GM19240 (cell line): Measurements from ENCODE around the gene OAS2.

Experiments
- DNase-seq: peaks from one replicate; pipeline ENCODE4 v3.0.0; 2011; ENCODE audit warnings: low spot score; ENCODE audit not compliant: insufficient read length

OAS2 gene

GRCh38 chr12:112978163-112979040 is at the start of gene OAS2:
Gene OAS2, plus strand, starts transcription at chr12:112978519. Its CDS starts 90 bp downstream, at chr12:112978609.
- DNase-seq = peak; percentile 87

- no peak for DNase-seq
Measured at GRCh38 chr12:112928978-112929377, 49.3 kb upstream of the OAS2 start.

DNA sequence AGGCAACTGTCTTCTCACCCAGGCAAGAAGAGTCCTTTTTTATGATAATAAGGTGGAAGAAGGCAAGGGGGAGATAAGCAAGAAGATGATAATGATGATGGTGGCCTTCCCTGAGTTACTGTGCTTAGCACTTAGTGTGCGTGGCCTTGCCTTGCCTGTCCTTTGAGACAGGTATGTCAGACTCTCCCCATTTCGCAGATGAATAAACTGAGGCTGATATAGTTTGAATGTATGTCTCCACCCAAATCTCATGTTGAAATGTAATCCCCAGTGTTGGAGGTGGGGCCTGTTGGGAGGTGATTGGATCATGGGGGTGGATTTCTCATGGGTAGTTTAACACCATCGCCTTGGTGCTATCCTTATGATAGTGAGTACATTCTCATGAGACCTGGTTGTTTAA is 48.6 kb upstream of the OAS2 start:
- no peak for DNase-seq

DNA sequence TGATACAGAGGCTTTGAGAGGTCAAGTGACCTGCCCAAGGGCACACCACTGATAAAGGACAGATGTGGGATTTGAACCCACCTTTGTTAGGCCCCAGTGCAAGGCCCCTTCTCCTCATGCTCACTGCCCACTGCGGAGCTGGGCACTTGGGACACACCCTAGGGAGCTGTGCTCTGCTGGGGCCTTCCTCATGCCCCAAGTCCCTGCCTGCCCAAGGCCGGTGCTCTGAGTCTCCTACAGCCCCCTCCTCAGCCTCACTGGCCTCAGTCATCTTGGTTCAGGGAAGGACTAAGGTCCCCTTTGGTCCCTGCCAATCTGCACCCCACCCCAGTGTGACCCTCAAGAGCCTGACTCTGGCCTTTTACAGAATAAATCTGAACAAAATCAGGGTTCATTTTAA is 48.0 kb upstream of the OAS2 start:
- no peak for DNase-seq

GRCh38 chr12:112932485-112933128 is 45.7 kb upstream of the OAS2 start:
- DNase-seq = no peak

DNA sequence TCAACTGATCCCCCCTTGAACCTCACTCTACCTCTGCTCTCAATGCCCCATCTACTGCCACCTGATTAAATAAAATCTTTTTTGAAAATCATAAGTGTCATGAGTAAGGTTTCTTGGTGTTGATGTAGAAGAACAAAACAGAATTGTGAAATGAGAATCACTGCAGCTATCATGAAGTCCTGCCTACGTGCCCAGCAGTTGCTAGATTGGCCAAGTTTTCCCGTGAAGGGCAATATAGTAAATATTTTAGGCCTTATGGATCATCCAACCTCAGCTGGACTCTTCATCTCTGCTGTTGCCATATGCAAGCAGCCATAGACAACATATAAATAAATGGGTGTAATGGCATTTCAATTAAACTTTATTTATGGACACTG is 45.2 kb upstream of the OAS2 start:
- no peak for DNase-seq

- DNase-seq = no peak
Measured at GRCh38 chr12:112936264-112936663, 42.1 kb upstream of the OAS2 start.

- DNase-seq = no peak
Measured at GRCh38 chr12:112936927-112937326, 41.4 kb upstream of the OAS2 start.

GRCh38 chr12:112937741-112938719 is 40.3 kb upstream of the OAS2 start, which contains the start of gene OAS3:
Gene OAS3, plus strand, starts transcription at chr12:112938474. Its CDS starts 57 bp downstream, at chr12:112938531.
- DNase-seq = peak; percentile 28

GRCh38 chr12:112938751-112939150 is 39.6 kb upstream of the OAS2 start:
- DNase-seq = no peak

- peak; percentile 48 for DNase-seq
Measured at GRCh38 chr12:112939761-112940381, 38.4 kb upstream of the OAS2 start.

DNA sequence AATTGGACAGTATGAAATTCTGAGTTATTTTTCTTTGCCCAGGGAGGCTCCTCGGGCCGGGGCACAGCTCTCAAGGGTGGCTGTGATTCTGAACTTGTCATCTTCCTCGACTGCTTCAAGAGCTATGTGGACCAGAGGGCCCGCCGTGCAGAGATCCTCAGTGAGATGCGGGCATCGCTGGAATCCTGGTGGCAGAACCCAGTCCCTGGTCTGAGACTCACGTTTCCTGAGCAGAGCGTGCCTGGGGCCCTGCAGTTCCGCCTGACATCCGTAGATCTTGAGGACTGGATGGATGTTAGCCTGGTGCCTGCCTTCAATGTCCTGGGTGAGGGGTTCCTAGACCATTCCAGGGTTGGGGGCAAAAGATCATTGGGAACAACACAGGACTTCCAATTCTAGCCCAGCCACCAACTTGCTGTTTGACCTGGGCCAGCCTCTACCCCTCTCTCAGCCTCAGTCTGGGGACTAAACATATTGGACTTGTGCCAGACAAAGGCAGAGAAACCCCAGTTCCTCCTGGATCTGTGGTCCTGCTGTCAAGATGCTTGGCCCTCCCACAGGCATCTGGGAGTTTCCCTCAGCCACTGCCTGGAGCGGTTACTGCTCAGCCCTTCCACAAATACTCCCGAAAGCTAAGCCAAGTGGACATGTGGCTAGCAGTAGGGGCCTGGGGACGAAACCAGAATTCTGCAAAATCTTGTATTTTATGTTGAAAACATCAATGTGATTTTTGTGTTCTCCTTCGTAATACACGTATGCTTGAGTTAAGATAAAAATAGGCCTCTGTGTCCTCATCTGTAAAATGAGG is 36.6 kb upstream of the OAS2 start:
- DNase-seq = no peak

GRCh38 chr12:112942572-112942971 is 35.7 kb upstream of the OAS2 start:
- DNase-seq = no peak

GRCh38 chr12:112944024-112944690 is 34.2 kb upstream of the OAS2 start:
- DNase-seq = no peak

GRCh38 chr12:112945515-112945914 is 32.8 kb upstream of the OAS2 start:
- DNase-seq = no peak

GRCh38 chr12:112946236-112947000 is 31.9 kb upstream of the OAS2 start:
- DNase-seq = no peak

DNA sequence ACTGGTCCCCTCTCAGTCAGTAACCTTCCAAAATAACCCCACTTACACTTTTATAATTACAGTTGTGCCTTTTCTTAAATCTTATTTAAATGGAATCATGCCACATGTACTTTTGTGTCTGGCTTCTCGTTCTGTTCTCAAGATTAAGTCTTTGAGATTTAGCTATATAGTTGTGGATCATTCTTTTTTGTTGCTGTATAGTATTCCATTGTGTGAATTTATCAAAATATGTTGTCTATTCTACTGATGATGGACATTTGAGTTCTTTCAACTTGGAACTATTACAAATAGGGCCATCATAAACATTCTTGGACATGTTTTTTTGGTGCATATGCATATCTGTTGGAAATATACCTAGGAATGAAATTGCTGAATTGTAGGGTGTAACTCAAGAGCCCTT is 31.0 kb upstream of the OAS2 start:
- DNase-seq = no peak

- DNase-seq = no peak
Measured at GRCh38 chr12:112947761-112948160, 30.6 kb upstream of the OAS2 start.

DNA sequence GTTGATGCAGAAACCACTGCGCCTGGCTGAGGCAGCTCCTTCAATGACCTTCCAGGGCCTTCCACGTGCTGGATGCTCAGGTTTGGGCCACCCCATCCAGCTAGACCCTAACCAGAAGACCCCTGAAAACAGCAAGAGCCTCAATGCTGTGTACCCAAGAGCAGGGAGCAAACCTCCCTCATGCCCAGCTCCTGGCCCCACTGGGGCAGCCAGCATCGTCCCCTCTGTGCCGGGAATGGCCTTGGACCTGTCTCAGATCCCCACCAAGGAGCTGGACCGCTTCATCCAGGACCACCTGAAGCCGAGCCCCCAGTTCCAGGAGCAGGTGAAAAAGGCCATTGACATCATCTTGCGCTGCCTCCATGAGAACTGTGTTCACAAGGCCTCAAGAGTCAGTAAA is 29.5 kb upstream of the OAS2 start:
- no peak for DNase-seq
